Activated CD8-positive, alpha-beta memory T cell treated with anti-CD3 and anti-CD28 coated beads, Interleukin-2, amount 50 U/mL, for 24 hours (primary cell): ENCODE data around the gene KCND3.

Source experiments
- DNase-seq: peaks from one replicate; pipeline ENCODE4 v3.0.0-alpha.2; 2020; ENCODE audit errors: extremely low read depth

Gene KCND3

GRCh38 chr1:111776391-111776790 is 213.1 kb downstream of the KCND3 start:
- DNase-seq, result no peak

- no peak for DNase-seq
Measured at GRCh38 chr1:111775966-111776365, 213.5 kb downstream of the KCND3 start.

DNA sequence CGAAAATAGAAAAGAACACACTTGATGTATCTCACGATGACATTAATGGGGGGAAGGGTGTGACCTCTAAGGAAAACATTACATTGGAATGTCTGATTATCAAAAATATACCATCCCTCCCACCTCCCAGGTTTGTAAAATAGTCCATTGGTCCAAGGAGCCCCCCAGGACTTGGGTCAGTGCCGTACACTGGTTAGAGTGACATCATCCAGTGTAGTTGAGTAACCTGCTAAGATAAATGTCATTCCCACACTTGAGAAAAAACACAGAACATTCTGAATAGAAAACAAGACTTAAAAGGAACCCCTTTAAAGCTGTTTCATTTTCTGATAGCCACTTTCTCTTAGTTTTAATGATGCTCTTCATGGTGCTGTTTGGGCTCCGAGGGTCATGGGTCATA is 218.6 kb downstream of the KCND3 start:
- no peak for DNase-seq

DNA sequence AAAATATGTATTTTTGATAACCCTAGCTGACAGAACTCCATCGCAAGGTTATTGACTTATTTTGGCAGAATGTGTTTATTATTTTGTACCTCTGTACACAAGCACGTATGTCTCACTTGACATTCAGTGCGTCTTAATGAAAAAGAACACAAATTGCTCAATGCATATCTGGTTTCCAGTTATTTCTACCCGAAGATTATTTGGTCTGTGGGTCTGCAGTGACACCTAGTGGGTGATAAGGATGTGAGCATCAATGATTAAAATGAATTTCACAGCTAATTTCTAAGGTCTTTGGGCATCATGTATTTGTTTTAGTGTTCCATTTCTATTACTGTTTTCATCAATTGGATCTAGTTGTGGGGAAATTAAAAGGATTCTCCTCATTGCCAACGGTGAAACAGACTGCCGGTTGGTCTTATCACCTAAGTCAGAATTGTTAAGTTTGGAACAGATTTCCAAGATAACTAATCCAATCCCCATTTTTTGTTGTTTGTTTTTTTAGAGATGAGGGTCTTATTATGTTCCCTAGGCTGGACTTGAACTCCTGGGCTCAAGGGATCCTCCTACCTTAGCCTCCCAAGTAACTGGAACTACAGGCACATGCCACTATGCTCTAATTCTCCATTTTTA is 219.8 kb downstream of the KCND3 start:
- DNase-seq, result no peak

- DNase-seq, result no peak
Measured at GRCh38 chr1:111768625-111769024, 220.8 kb downstream of the KCND3 start.

DNA sequence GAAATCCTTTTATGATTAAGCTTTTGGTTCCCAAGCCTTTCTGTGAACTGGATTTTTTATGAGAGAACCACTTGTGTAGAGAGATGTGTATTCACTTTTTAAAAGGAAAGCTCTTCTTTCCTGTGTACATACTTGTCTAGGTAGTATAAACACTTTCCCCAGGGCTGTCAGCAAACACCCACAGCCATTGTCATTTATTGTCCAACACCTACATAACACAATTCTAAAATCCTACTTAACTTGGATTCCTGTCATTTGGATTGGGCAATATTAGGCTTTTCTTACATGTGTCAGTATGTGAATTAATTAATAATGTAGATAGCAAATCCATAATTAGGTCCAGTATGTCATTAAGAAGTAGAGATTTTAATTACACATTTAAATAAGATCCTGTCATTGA is 221.4 kb downstream of the KCND3 start:
- DNase-seq, result no peak

DNA sequence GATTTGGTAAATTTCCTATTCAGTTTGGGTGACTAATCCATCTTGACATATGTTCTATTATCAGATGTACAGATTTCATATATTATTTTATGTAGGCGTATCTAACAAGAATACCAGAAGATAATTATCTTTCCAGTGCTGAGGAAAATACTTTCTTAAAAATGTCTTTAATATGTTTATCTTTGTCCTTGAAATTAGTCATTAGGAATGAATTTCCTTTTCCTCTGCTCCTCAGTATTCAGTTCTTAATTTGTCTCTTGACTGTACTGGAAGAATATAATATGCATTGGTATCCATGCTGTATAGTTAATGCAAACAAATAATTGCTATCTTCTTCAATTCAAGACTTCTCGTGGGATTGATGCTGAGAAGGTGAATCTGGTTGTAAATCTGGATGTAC is 227.1 kb downstream of the KCND3 start:
- no peak for DNase-seq

DNA sequence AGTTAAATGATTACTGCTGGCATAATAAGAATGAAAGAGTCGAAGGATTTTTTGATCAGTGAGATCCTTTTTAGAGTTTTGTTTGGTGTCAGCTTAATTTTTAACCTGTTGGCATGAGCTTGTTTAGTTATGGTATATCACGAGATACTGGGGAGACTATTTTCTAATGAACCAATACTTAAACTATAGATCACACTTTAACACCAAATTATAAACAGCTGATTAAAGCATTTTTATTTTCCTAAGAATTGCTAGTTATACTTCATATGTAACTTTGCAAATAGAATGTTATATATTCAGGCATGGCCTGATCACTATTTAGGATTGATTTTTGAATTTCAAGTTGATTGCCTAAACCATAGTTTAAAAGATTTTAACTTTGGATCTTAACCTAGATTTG is 227.8 kb downstream of the KCND3 start:
- no peak for DNase-seq

- no peak for DNase-seq
Measured at GRCh38 chr1:111758373-111758772, 231.1 kb downstream of the KCND3 start.

- DNase-seq, result no peak
Measured at GRCh38 chr1:111756124-111756513, 233.3 kb downstream of the KCND3 start.

GRCh38 chr1:111755331-111756123 is 233.9 kb downstream of the KCND3 start, which contains the start of gene DDX20:
DDX20 (plus strand) TSS chr1:111755901; CDS start chr1:111755925, 24 bp downstream.
- DNase-seq, result peak; percentile 78

DNA sequence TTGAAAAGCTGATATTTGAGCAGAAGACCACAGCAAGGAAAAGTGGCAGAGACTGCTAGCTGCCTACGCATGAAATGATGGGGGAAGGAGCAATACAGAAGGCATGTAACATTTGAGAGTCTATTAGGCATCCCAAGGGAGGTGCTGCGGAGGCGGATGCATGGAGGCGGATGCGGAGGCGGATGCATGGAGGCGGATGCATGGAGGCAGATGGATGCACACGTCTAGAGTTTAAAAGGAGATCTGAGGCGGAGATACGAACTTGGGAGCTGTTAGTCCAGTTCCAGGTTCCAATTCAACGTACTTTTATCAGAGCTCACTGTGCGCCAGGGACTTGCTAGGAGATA is 234.5 kb downstream of the KCND3 start:
- DNase-seq, result no peak

DNA sequence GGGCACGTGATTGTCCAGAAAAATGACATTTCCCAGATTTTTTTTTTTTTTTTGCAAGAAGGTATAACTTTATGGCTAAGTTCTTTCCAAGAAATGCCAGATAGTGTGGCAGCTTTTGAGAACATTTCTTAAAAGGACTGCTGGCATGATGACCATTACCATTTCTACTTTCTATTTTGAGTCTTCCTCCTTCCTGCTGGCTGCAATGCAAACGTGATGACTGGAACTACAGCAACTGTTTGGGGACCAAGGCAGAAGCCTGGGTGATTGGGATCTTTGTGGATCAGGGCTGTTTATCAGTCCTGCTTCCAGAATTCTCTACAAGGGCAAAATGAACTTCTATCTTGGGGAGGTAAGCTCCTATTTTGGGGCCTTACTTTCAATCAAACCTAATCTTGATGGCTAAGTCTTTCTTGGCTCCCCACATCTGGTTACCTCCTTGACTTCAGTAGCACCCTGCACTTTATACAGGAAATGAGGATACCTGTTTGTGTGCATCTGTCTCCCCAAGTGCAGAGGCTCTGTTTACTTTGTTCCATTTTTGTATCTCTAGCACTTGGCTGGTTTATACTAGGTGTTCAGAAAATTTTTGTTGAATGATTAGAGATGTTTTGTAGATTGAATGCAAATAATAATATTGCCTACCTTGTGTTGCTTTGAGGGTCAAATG is 237.4 kb downstream of the KCND3 start:
- no peak for DNase-seq

- no peak for DNase-seq
Measured at GRCh38 chr1:111750856-111751255, 238.6 kb downstream of the KCND3 start.

DNA sequence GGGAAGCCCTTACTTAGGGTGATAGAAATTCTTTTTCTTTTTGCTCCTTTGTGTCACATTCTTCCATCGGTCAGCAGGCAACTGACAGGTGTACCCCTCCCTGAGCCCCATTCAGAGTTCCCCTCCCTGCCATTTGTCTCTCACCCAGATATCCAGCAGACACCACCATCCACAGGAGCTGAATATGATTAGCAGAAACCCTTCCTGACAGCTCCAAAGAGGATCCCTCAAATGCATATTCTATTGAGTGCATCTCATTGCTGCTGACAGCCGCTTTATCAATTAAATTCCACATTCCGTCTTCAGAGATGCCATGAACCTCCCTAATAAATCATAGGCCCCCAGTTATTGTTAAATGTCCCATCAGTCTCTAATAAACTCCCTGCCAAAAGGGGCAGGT is 239.8 kb downstream of the KCND3 start:
- DNase-seq, result no peak

DNA sequence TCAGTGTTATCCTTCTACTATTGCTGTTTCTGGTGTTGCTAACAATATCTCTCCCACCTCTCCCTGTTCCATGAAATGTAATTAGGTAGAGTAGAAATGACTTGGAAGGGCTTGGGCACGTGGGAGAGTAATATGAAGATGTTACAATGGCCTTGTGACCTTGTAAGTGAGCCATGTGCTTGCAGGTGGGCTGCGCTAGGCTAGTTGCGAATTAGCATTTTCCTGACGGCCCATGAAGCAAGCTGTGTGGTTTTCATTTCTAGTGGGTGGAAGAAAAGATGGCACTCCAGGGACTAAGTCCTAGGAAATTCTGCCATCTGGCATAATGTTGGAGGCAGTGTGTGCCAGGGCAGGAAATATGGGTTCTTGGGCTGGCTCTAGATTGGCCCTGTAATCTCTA is 241.5 kb downstream of the KCND3 start:
- DNase-seq, result no peak

- DNase-seq, result peak; percentile 54
Measured at GRCh38 chr1:111747282-111747734, 242.2 kb downstream of the KCND3 start.

GRCh38 chr1:111746614-111746999 is 242.9 kb downstream of the KCND3 start:
- no peak for DNase-seq

GRCh38 chr1:111745675-111746613 is 243.5 kb downstream of the KCND3 start:
- no peak for DNase-seq

GRCh38 chr1:111743679-111744101 is 245.8 kb downstream of the KCND3 start:
- DNase-seq, result no peak

DNA sequence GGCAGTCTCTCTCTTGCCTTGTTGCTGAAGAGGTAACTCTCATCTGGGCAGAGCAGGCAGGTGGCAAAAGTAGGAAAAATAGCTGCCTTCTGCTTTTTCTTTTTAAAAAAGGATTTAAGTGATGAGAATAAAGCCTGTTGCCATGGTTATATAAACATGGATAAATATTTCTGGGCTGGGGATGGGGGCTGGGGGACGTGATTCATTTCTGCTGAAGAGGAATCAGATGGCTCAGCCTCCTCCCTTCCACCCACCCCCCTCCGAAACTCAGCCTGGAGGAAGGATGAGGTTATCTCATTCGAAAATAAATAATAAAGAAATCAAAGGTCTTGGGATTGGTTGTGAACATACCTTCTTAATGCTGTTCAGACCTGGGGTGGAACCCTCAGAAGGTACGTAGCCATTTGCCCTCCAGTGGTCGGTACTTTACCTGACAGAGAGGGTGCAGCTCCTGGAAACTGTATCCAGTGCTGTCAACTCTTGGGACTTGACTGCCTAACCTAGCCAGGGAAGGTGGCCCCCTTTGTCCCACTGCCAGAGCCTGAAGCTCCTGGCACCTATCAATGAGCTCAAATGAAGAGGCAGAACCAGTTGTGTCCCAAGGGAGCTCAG is 246.4 kb downstream of the KCND3 start:
- no peak for DNase-seq
